ENCODE measurements around the gene F13B. TPM values are rescaled to one million over a fixed set of nuclear protein-coding genes. Genes with fewer than 3 reads are reported as not detected.

F13B gene, protein sequence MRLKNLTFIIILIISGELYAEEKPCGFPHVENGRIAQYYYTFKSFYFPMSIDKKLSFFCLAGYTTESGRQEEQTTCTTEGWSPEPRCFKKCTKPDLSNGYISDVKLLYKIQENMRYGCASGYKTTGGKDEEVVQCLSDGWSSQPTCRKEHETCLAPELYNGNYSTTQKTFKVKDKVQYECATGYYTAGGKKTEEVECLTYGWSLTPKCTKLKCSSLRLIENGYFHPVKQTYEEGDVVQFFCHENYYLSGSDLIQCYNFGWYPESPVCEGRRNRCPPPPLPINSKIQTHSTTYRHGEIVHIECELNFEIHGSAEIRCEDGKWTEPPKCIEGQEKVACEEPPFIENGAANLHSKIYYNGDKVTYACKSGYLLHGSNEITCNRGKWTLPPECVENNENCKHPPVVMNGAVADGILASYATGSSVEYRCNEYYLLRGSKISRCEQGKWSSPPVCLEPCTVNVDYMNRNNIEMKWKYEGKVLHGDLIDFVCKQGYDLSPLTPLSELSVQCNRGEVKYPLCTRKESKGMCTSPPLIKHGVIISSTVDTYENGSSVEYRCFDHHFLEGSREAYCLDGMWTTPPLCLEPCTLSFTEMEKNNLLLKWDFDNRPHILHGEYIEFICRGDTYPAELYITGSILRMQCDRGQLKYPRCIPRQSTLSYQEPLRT
- 0.14 to 0.38 TPM in 2 of 5 replicates, not detected in the others for total RNA-seq (2022; extraction: Qiagen RNA extraction; ENCODE audit: low read depth)

DNA sequence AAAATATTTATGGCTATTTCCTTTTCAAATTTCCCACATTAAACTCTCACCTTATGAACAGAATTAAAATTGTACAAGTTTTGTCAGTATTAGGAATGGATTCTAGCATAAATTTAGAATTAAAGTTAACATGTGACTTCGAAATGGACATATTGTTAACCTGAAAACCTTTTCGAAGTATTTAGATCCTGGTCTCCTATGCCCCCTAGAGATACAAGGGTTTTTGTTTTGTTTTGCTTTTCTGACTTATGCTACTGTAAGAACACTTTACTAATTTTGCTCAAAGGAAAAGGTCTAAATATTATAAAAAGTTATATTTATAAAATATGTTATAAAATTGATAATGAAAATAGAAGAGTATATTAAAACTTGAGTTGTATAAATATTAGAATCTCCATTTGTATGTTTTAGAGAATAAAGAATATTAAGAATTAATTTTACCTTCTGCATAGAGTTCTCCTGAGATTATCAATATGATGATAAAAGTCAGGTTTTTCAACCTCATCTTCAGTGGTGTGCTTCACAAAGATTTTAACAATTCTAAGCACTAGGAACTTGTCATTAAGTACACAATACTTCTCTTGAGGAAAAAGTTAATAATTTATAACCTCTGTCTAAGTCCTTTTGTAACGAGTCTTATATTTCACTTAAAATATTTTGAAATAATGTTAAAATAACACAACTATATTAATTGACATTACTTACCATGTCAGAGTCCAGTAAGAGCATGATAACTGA is at the start of gene F13B:
TSS of gene F13B (minus strand) at position 542 of the 738 bp plus-strand sequence. CDS start at position 505, 37 bp downstream.

Other genes with a start within 250 kb of the F13B start
- 0.14 to 0.35 TPM (median 0.25 TPM) in 4 of 5 replicates, not detected in the other for gene CFHR1, start 247.5 kb downstream of the F13B start, total RNA-seq (2022; extraction: Qiagen RNA extraction; ENCODE audit: low read depth)
- gene CFHR4, start 179.2 kb downstream of the F13B start, total RNA-seq (2022; extraction: Qiagen RNA extraction; ENCODE audit: low read depth): not detected in 5 replicates
- not detected in 5 replicates for gene CFHR2, start 123.5 kb downstream of the F13B start, total RNA-seq (2022; extraction: Qiagen RNA extraction; ENCODE audit: low read depth)
- gene CFHR5, start 89.7 kb downstream of the F13B start, total RNA-seq (2022; extraction: Qiagen RNA extraction; ENCODE audit: low read depth): not detected in 5 replicates
- gene ASPM, start 79.4 kb upstream of the F13B start, total RNA-seq (2022; extraction: Qiagen RNA extraction; ENCODE audit: low read depth): 10.8 to 26.1 TPM (median 22.7 TPM) in 5 replicates
- 1.2 to 4.3 TPM (median 3.1 TPM) in 5 replicates for gene ZBTB41, start 134.0 kb upstream of the F13B start, total RNA-seq (2022; extraction: Qiagen RNA extraction; ENCODE audit: low read depth)
- gene CRB1, start 201.0 kb upstream of the F13B start, total RNA-seq (2022; extraction: Qiagen RNA extraction; ENCODE audit: low read depth): not detected in 5 replicates

Measured in A549 treated with ZK216348 at 1 μM for 4 hours (cell line).